ENCODE measurements around the gene MYO1E. TPM values are rescaled to one million over a fixed set of nuclear protein-coding genes. Genes with fewer than 3 reads are reported as not detected.
"Not testable (repeated sequence)": the region's sequence is repeated elsewhere in the genome, so short reads cannot be mapped to it uniquely, and the experiment has no call there.

MYO1E gene
- polyA plus RNA-seq, 12 donors = 33.5 to 50.6 (median 39.9) TPM; not detected in 1

GRCh38 chr15:59140422-59141226, 232.0 kb downstream of the MYO1E start:
- DNase-seq = no peak

- DNase-seq = no peak
These were observed 234.4 kb downstream of the MYO1E start for GRCh38 chr15:59138243-59138642.

DNA sequence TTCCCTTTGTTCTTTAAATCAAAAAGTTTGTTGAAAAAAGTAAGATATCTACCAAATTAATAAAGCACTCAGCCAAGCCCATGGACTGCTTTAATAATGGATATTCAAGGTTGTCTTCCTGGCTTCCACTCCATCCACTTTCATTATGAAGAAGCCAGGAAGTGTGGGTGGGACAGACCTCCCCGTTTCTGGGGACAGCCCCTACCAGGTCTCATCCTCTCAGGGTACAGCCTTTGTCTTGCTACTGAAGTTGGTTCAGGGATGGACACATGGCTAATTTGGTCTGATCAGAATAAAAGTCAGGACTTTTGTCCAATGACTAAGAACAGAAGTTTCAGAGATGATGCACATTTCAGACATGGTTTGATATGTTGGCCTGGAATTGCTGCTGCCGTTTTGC, 235.1 kb downstream of the MYO1E start:
- DNase-seq = no peak

DNA sequence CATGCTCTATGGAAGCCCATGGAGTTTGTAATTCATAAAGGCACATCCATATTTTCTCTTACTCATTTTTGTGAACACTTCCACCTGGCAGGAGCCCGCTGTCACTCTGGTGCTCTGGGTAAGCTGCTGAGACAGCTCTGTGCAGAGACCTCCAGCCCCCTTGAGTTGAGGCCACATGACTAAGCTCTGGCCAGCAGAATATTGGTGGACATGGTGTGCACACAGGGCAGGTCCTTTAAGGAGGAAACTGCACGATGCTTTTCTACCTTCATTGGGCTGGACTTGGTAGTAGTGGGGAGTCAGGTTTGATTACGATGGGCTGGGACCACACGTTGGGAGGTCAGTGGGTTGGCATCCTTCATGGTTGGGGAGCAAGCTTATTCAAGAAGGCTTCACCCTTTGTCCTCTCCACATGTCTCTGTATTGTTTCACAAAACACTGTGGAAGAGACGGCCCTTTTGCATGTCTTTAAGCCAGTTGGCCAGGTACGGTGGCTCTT, 238.7 kb downstream of the MYO1E start:
- no peak for DNase-seq

DNA sequence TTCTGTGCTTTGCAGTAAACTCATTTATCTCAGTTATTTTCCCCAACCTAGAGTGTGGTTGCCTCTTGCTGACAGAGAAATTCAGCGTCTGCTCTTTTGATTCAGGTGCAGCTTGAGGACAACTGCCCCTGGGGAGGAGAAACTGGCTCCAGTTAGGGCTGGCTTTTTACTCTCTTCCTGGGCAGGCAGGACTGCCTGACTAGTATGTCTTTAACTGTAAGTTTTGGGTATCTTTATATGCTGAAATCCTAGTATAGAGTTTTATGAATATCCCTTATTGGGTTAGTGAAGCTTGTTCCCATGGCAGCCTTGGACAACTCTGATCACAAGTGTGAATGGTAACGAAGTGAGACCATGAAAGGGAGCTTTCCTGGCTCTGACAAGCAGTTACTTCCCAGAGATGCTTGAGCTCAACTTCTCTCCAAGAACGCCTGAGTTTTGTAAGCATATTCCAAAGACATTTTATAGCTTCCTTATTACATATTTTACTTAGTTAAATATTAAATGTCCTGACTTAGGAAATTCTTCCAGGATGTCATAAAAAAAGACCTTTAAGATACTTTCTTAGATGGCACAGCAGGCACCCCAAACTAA, 240.6 kb downstream of the MYO1E start:
- DNase-seq = no peak

- DNase-seq = no peak
These were observed 241.2 kb downstream of the MYO1E start for GRCh38 chr15:59131456-59131855.

GRCh38 chr15:59127255-59127654, 245.4 kb downstream of the MYO1E start:
- DNase-seq = not testable (repeated sequence)

DNA sequence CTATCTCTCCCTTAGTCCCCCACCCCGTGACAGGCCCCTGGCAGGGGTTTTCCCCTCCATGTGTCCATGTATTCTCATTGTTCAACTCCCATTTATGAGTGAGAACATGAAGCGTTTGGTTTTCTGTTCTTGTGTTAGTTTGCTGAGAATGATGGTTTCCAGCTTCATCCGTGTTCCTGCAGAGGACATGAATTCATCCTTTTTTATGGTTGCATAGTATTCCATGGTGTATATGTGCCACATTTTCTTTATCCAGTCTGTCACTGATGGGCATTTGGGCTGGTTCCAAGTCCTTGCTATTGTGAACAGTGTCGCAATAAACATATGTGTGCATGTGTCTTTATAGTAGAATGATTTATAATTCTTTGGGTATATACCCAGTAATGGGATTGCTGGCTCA, 247.0 kb downstream of the MYO1E start:
- DNase-seq = not testable (repeated sequence)

DNA sequence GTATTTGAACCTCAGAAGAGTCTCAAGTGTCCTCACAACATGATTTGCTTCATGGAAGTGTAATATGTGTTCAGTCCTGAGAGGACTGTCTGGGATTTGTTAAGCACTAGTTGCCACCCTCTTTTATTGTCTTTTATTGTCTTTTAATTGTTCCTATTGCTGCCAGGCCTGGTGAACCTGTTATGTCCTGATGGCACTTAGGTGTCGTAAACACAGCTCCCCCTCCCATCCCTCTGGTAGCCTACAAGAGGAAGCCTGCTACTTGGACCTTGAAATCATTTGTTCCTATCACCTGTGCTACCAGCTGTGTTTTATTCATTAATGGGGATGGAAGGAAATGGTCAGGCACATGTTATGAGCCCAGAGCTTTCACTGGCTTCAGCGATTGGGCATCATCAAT, 248.4 kb downstream of the MYO1E start:
- no peak for DNase-seq

GRCh38 chr15:59120937-59121336, 251.7 kb downstream of the MYO1E start:
- no peak for DNase-seq

GRCh38 chr15:59119625-59120024, 253.0 kb downstream of the MYO1E start:
- no peak for DNase-seq

GRCh38 chr15:59116771-59117170, 255.9 kb downstream of the MYO1E start:
- no peak for DNase-seq

- no peak for DNase-seq
These were observed 256.5 kb downstream of the MYO1E start for GRCh38 chr15:59116141-59116540.

GRCh38 chr15:59115047-59115446, 257.6 kb downstream of the MYO1E start:
- DNase-seq = no peak

DNA sequence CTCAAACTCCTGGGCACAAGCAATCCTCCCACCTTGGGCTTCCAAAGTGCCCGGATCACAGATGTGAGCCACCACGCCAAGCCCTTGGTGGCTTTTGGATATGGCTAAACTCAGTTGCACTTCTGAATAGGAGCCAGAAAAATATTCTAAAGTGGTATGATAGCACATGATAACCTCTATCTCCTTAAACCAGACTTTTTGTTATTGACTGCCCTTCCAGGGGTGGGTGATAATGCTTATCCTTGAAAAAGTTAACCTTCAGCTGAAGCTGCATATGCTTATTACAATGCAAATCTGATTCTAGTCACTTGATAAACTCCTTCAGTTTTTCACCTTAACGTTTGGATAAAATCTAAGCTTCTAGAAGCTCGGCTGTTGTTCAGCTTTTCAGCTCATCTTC, 261.4 kb downstream of the MYO1E start:
- no peak for DNase-seq

GRCh38 chr15:59105854-59106253, 266.8 kb downstream of the MYO1E start:
- peak; percentile 8 for DNase-seq

GRCh38 chr15:59104912-59105732, 267.5 kb downstream of the MYO1E start, which contains the start of gene CCNB2:
TSS of gene CCNB2 (plus strand) at chr15:59105146. CDS start at chr15:59105269, 123 bp downstream.
- DNase-seq = peak; percentile 93

GRCh38 chr15:59104602-59104911, 268.1 kb downstream of the MYO1E start:
- DNase-seq = no peak

DNA sequence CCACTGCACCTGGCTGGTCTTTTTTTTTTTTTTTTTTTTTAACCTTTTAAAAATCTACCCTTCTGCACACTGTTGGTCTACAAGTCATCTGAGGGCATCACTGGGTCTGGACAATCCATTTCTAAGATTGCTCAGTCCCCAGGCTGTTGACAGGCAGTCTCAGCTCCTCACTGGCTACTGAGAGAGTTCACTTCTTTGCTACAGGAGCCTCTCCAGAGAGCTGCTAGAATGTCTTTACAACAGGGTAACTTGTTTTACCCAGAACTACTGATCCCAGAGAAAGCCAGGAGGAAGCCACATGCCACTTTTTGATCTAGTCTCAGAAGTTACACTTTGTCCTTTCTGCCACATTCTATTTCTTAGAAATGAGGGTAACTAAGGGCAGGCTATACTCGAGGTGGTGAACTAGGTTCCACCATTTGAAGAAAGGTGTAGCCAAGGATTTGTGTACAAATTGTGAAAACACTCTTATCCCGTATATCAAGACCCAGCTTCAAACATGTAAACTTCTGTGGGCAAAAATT, 273.4 kb downstream of the MYO1E start:
- DNase-seq = no peak

DNA sequence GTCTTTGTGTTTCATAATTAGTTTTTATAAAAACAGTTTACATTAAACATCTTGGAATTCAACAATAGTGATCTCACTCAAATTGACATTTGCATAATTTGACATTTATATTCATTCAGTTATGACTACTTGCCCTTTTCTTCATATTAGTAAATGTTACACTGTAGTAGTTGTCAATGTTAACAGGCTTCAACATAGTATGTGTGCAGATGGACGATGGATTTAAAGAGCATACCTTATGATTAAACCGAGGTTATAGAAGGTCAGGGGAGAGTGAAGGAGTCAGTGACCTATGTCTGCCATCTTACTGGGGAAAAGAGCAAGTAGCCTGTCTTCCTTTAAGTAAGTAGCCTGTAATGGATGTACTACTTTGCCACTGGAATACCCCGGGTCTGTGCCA, 276.2 kb downstream of the MYO1E start:
- DNase-seq = no peak

- no peak for DNase-seq
These were observed 278.6 kb downstream of the MYO1E start for GRCh38 chr15:59094077-59094476.

DNA sequence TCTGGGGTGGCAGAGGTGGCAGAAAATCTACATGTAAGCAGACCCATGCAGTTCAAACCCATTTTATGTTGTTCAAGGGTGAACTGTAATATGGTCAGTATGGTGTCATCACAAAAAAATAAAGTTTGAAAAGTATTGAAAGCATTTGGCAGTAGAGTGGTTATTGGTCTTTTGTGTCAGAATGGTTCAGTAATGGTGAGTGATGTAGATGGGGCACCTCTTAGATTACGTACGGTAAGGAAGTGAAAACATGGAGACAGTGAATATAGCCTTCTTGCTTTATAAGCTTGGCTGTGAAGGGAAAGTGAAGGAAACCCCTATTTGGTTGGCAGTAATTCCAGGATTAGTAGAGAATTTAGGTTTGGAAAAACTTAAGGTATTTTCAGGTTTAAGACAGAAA, 284.9 kb downstream of the MYO1E start:
- no peak for DNase-seq

Measured in muscle of arm (tissue), 12 donors.